Left colon (tissue), 2 donors: ENCODE measurements around the gene TMEM106C. TPM values are rescaled to one million over a fixed set of nuclear protein-coding genes. Genes with fewer than 3 reads are reported as not detected.
"Not testable (repeated sequence)": the region's sequence is repeated elsewhere in the genome, so short reads cannot be mapped to it uniquely, and the experiment has no call there.

Experiments used
- ATAC-seq: fragments of 200-7000 bp; cut with Tn5 transposase; one replicate; pipeline ENCODE4 v1.9.1; 2020; ENCODE audit warnings: mild to moderate bottlenecking, moderate library complexity
- DNase-seq, 2 donors: peaks; one replicate each; pipeline ENCODE4 v3.0.0-alpha.2; 2020
- intact Hi-C, 2 donors: fragments of 100-400 bp; cut with DNase I in 1 of 2; cut with micrococcal nuclease in 1 of 2; formaldehyde crosslinking; loops; one replicate each; pipeline versions ENCODE4 v1.11.2 to v1.14.0; 2022; cut with DNase I, micrococcal nuclease
- total RNA-seq, 2 donors: library from RNA; stranded (reverse); fragmentation: NEBNext Ultra II Directional; extraction: Animal tissue kit (Norgen Biotek cat#: 25700); gene quantifications; one replicate each; pipeline ENCODE4 v1.2.1, GENCODE V29; 2021
- donor health status: DM: no; HTN: no; CAD: no.
- donor health status: DM: yes; HTN: yes; CAD: no.

The TMEM106C gene
- total RNA-seq, 2 donors from 2014 or later: 166 to 180 TPM

DNA sequence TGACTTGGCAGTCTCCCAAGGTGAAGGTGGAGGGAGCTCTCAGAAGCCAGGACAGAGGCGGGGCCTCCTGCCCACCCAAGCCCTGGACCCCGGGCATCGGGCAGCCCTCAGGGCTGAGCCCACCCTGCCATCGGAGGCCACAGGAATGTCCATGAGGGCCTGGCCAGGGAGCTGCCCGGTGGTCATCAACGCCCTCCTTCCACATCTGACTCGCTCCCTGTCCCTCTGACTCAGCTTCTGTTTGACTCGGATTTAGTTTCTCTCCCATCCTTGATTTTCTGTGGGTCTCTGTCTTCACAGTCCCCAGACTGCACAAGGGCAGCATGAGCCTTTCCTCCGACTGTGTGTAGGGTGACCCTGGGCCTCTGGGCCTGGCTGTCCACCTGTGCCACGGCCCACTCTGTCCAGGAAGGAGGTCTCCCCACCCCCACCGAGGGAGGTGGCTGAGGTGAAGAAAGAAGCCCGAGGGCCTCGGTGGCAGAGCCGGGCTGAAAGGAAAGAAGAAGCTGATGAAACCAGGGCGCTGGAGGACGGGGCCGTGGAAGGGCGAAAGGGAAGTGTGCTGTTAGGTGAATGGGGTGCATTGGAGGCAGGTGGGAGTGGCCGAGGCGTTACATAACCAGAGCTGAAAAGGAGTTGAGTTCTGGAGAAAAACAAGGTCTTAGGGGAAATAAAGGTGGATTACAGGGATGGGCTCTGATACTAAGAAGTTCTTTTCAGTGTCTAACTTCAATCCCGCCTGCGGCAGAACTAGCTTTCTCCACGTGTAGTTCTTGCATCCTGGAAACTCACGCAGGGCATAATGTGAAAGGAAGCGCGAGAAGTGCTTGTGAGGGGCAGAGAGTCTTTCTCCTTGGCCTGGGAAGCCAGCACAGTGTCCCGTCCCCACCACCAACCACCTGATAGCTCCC, 16.7 kb upstream of the TMEM106C start:
- DNase-seq: peak in 1 of 2 donors; percentile 34
- intact Hi-C loops: no loop called here

DNA sequence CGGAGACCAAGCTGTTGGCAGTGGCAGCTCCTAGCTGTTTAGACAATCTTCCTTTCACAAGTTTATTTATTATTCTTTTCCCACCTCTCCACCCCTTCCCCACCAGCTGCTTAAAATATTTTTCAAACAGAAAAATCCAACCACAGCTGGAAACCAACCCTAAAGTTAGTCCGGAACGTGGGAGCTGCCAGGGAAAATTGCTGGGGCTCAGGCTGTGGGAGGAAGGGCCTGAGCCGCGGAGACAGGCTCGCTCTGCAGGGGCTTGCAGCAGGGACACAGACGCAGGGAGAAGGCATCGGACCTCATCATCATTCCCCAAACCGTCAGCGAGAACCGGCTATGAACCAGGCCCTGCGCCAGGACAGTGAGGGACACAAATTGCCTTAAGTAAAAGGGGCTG, 16.1 kb upstream of the TMEM106C start:
- ATAC-seq: no peak
- peak in 1 of 2 donors; percentile 15 for DNase-seq
- intact Hi-C loops: no loop called here

More for the DNA sequence above, 16.7 kb upstream of the TMEM106C start:
- ATAC-seq: no peak

DNA sequence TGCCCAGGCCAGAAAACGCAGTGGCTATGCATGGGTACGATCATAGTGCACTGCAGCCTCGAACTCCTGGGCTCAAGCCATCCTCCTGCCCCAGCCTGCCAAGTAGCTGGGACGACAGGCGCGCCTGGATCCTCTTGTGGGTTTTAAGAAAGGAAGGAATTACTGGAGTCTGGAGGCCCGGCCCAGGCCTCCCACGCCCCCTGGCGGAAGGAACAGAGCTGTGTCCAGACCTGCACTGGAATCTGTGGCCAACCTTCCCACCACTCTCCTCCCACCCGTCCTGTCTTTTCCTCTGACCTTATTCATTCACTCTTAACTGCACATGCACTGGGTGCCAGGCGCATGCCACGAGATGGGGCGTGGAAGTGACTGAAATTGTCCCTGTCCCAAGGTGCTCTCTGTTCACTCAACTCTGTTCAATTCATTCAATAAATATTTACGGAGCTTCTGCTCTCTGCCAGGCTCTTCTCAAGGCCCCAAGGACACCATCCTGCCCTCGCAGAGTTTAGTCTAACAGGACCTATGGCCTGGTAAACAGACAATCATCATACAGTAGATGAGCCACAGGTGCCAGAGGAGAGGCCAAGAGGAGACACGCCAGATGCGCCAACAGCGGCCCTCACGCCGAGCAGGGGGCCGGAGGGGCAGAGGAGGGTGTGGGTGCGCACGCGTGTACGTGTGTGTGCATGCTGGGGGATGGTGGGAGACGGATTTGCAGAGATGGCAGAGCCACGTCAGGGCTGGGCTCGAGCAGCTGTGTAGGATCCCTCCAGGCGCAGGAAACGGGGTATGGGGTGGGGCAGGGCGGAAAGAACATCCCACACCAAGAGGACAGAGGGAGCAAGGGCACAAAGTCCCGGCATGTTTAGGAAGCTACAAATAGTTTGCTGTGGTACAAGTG, 13.7 kb upstream of the TMEM106C start:
- intact Hi-C loops: loop anchor here in 1 of 2 donors (10.0 kb wide), 2 partner anchors 45 to 105 kb away; partner anchors contain the start of gene VDR

DNA sequence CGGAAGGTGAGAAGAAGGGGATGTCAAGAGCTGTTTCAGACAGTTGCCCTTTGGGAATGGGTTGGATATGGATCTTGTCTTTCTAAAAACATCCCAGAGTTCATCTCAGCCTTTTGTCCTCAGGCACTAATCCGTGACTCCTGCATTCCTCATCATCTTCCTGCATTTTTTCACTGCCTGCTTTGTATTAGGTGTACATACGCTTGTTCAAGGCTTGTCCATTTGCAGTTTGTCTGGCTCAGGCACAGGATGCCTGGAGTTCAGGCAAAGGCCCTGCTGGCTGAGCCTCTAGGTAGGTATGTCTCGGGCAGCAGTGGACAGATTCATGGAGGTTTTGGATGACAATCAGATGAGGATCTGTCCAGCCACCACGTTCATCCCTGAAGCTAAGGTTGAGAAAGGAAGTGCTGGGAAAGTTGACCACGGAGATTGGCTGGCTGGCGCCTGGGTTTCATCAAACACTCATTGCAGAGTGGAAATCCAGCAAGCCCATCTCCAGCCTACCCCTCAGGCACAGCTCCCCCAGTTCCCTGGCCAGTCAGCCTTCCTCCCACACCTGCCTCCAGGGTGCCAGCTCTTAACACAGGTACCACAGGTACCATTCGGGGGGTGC, 12.4 kb upstream of the TMEM106C start:
- no peak for ATAC-seq
- intact Hi-C loops: loop anchor here in 1 of 2 donors (10.0 kb wide), 2 partner anchors 46 to 106 kb away; partner anchors contain the start of gene VDR

More for the DNA sequence above, 13.7 kb upstream of the TMEM106C start:
- ATAC-seq (peak; percentile 77), DNase-seq (peak; percentile 81 to 89)

DNA sequence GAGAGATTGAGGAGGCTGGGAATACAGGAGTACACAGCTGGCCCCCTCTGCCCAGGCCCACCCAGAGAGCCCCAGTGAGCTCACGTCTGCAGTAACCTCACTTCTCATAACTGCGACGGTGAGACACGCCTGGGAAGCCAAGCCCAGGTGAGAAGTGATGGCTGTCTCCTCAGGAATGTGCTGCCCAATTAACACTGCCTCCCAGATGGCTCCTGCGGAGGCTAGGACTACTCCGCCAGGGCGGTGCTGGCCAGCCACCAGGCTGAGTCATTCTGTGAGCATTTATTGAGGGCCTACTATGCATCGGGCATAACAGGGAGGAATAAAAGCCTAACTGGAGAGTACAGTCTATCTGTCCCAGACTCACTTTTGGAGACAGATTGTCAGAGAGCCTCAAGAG, 9.3 kb upstream of the TMEM106C start:
- intact Hi-C loops: loop anchor here in 1 of 2 donors (10.0 kb wide), 2 partner anchors 49 to 109 kb away; partner anchors contain the start of gene VDR
- DNase-seq (no peak), ATAC-seq (peak; percentile 49)

More for the DNA sequence above, 12.4 kb upstream of the TMEM106C start:
- no peak for DNase-seq

DNA sequence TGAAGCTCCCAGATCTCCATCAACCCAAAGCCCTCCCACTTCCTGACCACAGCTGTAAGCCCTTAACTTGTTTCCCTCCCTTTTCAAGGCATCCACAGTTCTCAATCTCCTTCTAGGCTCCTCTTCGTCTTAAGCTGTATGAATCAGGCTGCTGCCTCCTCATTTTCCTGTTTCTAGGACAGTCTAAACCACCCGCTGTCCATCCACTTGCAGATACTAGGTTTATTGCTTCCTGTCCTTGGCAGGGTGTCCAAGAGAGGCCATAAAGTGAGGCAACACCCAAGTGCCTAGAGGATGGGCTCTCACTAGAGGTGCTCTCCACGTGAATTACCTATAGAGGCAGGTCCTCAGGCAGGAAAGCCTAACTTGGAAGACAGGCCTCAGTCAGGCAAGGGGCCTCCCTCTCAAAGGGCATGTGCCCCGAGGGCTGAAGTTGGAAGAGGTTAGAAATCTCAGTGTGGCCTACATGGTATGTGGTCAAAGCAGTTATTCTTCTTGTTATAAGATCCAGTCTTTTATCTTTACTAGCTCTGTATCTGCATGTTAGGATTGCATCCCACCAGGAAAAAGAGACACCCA, 8.8 kb upstream of the TMEM106C start:
- peak; percentile 61 to 80 for DNase-seq
- peak; percentile 87 for ATAC-seq
- intact Hi-C loops: loop anchor here in 1 of 2 donors (10.0 kb wide), 2 partner anchors 50 to 110 kb away; partner anchors contain the start of gene VDR

DNA sequence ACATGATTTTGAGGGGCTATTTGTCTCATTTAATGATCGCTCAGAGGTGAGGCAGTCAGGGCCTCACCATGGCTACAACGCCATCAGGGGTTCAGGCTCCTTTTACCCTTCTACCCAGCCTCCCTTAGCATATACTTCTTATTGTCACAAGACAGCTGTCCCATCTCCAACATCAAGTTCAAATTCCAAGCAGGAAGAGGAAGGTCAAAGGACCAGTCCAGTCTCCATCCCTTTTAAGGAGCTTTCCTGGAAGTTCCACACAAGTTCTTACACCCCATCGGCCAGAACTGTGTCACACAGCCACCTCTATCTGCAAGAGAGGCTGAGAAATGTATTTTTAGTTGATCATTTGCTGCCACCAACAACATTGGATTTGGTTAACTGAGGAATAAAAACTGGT, 8.3 kb upstream of the TMEM106C start:
- no peak for DNase-seq
- no peak for ATAC-seq
- intact Hi-C loops: loop anchor here in 1 of 2 donors (10.0 kb wide), 2 partner anchors 50 to 110 kb away; partner anchors contain the start of gene VDR

DNA sequence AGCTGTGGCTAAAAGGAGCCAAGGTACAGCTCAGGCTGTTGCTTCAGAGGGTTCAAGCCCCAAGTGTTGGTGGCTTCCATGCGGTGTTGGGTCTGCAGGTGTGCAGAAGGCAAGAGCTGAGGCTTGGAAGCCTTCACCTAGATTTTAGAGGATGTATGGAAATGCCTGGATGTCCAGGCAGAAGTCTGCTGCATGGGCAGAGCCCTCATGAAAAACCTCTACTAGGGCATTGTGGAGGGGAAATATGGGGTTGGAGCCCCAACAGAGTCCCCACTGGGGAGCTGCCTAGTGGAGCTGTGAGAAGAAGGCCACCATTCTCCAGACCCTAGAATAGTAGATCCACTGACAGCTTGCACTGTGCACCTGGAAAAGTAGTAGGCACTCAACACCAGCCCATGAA, 5.7 kb upstream of the TMEM106C start:
- not testable (repeated sequence) for ATAC-seq, DNase-seq
- intact Hi-C loops: loop anchor here in 1 of 2 donors (10.0 kb wide), 2 partner anchors 53 to 113 kb away; partner anchors contain the start of gene VDR

DNA sequence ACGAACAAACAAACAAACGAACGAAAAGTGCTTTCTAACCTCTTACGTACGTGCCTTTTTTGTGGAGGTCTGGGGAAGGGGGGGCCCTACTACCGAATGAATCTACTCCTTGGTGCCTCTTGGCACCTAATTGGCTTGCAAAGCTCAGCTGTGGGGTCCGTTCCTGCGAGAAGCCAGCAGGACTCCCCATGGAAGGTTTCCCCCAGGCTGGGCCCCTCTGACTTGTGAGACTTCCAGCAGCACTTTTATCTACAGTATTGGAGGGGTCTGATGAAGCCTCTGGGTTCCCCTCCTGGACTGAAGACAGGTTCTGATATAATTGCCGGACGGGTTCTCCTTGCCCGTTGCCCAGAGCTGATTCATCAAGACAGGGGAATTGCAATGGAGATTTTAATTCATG, 1.2 kb upstream of the TMEM106C start:
- intact Hi-C loops: no loop called here
- ATAC-seq: no peak
- no peak for DNase-seq

DNA sequence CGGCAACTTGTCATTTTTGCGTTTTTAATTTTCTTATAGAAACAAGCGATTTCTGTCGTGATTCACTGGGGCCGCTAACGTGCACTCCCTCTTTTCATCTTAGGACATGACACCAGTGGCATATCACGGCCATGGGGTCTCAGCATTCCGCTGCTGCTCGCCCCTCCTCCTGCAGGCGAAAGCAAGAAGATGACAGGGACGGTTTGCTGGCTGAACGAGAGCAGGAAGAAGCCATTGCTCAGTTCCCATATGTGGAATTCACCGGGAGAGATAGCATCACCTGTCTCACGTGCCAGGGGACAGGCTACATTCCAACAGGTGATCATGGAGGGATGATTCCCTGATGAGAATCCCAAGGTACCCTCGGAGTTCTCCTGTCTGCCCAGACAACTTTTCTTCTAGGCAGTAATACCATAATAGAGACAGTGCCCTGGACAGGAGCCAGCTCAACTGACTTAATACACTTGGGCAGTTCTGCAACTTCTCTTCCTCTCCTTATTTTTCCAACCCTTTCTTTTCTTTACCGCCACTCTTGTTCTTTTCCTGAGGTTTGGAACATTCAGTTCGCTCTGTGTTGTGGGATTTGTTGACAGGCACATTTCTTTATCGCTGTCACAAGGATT, 821 bp downstream of the TMEM106C start:
- peak; percentile 29 for ATAC-seq
- DNase-seq: peak in 1 of 2 donors; percentile 61
- intact Hi-C loops: no loop called here

DNA sequence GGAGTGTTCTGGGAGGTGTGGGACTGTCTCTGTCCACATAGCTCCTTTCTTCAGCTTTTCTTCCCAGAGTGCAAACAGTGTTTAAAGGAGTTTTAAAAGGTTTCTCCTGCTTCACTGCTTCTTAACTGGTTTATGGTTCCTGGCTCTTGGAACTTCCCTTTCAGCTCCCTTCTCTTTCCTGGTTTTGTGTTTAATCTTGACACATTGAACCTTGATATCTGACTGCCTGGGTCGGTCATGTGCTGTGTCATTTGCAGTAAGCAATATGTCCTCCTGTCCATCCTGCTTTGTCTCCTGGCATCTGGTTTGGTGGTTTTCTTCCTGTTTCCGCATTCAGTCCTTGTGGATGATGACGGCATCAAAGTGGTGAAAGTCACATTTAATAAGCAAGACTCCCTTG, 2.2 kb downstream of the TMEM106C start:
- intact Hi-C loops: no loop called here
- peak; percentile 78 for ATAC-seq
- peak in 1 of 2 donors; percentile 78 for DNase-seq

DNA sequence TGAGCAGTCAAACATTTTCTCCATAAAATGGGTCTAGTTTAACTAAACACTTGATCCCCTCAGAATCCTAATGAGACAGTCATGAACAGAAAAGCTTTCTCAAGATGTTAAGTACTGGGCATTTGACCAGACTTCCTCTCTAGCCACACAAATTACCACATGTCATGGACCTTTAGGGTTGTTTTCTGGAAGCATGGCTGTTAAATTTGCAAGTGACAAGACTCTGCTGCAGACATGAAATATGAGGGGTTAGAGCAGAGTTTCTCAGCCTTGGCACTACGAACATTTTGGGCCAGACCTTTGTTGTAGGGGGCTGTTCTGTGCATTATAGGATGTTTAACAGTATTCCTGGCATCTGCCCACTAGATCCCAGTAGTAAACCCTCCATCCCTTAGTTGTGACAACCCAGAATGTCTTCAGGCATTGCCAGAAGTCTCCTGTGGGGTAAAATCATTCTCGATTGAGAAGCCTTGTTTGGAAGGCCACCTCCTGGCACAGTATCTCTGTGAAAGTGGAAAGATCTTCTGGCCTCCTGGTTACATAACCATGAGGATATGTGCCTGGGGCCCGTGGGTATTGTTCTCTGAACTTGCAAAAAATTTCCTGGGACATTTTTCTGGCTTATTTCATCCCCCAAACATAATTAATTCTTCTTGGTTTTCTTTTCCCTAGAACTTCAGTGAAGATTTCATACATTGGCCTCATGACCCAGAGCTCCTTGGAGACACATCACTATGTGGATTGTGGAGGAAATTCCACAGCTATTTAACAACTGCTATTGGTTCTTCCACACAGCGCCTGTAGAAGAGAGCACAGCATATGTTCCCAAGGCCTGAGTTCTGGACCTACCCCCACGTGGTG, 4.3 kb downstream of the TMEM106C start:
- ATAC-seq (no peak), DNase-seq (no peak)
- intact Hi-C loops: no loop called here

DNA sequence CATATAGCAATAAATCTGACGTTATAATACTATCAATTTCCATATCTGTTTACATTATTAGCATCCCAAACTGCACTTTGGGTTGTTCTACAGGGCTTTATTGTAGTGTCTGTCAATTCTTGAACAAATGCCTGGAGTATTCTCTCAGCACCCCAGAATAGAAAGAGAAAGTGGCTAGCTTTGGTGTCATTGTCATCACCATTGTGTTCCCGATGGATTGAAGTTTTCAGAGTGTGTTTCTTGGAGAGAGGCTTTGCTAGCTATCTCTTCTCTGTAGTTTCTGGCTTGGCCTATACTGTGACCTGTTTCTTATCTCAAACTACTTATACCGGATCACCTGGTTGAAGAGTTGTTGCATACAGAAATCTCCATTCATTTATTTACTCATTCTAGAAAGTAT, 6.4 kb downstream of the TMEM106C start:
- no peak for ATAC-seq
- DNase-seq: no peak
- intact Hi-C loops: no loop called here

DNA sequence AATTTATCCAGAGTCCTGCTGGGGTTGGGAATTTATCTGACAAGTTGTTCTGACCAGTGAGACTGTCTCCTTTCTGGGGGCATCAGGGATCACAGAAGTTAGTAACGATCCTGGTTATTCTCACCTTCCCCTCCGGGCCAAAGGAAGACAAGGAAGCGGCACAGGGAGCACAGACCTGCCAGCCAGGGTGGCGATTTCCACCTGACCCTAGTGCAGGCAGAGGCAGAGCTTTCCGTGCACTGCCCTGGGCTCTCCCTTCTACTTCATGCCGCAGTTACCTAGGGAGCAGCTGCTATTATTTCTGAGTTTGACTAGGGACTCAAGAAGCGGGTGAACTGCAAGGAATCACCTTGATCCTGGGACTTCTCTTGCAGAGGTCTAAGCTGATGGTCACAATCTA, 7.4 kb downstream of the TMEM106C start:
- intact Hi-C loops: no loop called here
- no peak for ATAC-seq
- no peak for DNase-seq

DNA sequence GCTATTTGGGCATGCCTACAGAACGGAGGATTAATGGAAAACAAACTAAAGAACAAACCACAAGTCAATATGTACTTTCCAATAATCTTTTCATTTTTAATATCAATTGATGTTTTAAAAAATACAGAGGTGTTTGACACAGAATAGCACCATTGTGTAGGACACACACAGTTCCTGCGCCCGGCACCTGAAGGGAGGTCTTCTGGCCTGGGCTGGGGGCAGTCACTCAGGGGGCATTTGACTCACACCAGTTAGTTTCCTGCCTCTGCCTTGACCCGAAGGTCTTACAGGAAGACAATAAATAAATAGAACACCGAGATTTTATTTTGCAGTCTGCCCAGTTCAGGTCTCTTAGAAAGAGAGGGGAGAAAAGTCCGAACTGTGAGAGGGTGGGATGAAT, 9.5 kb downstream of the TMEM106C start:
- DNase-seq: no peak
- no peak for ATAC-seq
- intact Hi-C loops: no loop called here

DNA sequence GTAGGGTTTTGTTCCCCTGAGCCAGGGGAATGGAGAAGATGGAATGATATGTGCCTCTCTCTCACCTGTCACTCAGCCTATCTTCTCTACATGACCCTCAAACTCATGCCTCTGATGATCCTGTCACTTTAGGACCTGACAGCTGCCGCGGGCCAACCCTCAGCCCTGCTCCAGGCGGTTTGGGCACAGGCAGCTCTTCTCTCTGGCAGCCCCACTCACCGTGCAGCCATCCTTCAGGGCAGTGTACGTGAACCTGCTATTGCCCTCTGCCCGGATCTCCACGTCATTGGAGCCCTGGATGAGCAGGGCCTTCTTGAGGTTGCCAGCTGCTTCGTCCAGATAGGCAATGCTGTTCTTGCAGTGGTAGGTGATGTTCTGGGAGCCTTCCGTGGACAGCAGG, 10.5 kb downstream of the TMEM106C start:
- ATAC-seq (no peak), DNase-seq (no peak)
- intact Hi-C loops: no loop called here

DNA sequence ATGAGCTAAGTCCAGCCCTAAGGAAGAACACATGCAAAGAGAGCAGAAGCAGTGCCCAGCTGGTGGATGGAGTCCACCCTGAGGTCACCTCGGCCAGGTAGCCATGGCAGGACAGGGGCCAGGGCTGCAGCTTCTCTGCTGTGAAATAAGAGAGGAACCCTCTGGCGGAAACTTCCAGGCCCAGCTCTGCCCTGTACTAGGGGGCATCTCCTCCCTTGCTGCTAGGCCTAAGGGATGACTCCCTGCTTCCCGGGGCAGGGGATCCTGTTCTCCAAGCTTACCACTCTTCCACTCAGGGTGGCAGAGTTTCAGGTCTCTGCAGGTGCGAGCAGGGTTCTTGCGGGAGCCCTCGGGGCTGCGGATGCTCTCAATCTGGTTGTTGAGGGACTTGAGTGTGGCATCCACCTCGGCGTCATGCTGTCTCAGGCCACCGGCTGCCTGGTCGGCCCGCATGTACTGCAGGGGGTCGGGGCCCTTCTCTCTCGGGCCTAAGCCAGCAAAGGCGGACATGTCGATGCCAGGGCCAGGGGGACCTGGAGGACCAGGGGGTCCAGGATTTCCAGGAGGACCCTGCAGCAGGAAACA, 11.7 kb downstream of the TMEM106C start:
- ATAC-seq: no peak
- intact Hi-C loops: no loop called here
- DNase-seq: no peak
